ENCODE data around the gene CD300LB.

DNA sequence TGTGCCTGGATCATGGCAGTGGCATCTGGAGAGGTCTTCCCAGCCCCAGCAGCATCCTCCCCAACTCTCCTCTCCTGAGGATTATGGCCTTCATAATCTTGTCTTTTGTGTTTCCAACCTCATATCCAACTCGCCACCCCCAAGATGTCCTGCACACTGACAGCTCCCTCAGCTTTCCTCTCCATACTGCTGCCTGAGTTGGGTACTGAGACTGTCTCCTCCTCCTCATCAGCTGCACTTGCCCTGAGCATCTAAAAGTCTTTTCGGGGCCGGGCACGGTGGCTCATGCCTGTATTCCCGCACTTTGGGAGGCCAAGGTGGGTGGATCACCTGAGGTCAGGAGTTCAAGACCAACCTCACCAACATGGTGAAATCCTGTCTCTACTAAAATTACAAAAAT is 2.0 kb downstream of the CD300LB start:
- no peak for TF ChIP-seq POLR2AphosphoS5 (IDR thresholded peaks at IDR 0.05)
- TF ChIP-seq POLR2A (IDR thresholded peaks at IDR 0.05): no peak

Measured in sigmoid colon (tissue), 4 donors.